Mucosa of descending colon (tissue), 3 donors: Measurements from ENCODE around the gene FOSL1. TPM values are rescaled to one million over a fixed set of nuclear protein-coding genes. Genes with fewer than 3 reads are reported as not detected.
A peak's percentile ranks its signal among the peaks of the same experiment; 100 is the strongest.

ENCODE experiments used
- ATAC-seq: fragments of 200-7000 bp; cut with Tn5 transposase; one replicate; pipeline ENCODE4 v1.9.1; 2020; ENCODE audit warnings: mild to moderate bottlenecking, moderate library complexity
- DNase-seq, 3 donors: peaks; one replicate each; pipeline ENCODE4 v3.0.0-alpha.2; 2020
- H3K36me3 ChIP-seq: fragments of 200-600 bp; one replicate; pipeline ENCODE4 v1.8.0; 2021; ENCODE audit warnings: low read depth, mild to moderate bottlenecking
- H3K4me1 ChIP-seq: fragments of 200-600 bp; one replicate; pipeline ENCODE4 v1.8.0; 2021; ENCODE audit warnings: low read depth, mild to moderate bottlenecking
- H3K4me3 ChIP-seq: fragments of 200-600 bp; one replicate; pipeline ENCODE4 v1.8.0; 2021; ENCODE audit warnings: mild to moderate bottlenecking
- H3K9me3 ChIP-seq: fragments of 200-600 bp; one replicate; pipeline ENCODE4 v1.8.0; 2021; ENCODE audit warnings: mild to moderate bottlenecking
- intact Hi-C, 2 donors: fragments of 100-400 bp; cut with DNase I in 1 of 2; cut with micrococcal nuclease in 1 of 2; formaldehyde crosslinking; loops; one replicate each; pipeline versions ENCODE4 v1.11.0 to v1.11.1; 2022; cut with DNase I, micrococcal nuclease
- long read RNA-seq, 2 donors: library from polyadenylated mRNA; unstranded; transcript quantifications; one replicate each; pipeline ENCODE4 v2.0.0, GENCODE V29; 2019 to 2021
- total RNA-seq, 3 donors: library from RNA; stranded (reverse); fragmentation: NEBNext Ultra II Directional in 2 of 3; extraction: Animal tissue kit (Norgen Biotek cat#: 25700) in 2 of 3; gene quantifications; one replicate each; pipeline versions ENCODE4 v1.2.1 to v1.2.4, GENCODE V29; 2021 to 2023
- TF ChIP-seq, protein P1 (sequence below): fragments of 200-600 bp; IDR thresholded peaks from one replicate; pipeline ENCODE4 v1.8.0; 2022; ENCODE audit warnings: antibody characterized with exemption, mild to moderate bottlenecking
- donor health status: DM: no; HTN: no; CAD: no; lungs with moderate emphysema.
- donor health status: DM: no; HTN: no; CAD: no.
- donor health status: DM: no; HTN: yes; CAD: no.

The FOSL1 gene
- total RNA-seq = 1 to 10 TPM; 1.2 to 1.6 (median 1.2) TPM
- long read RNA-seq, donor 1, partial matches to known transcripts = 0 of 2 reads
- long read RNA-seq, donor 1, other reads (novel, unspliced or antisense) = 1 of 2 reads
- long read RNA-seq, donor 2, partial matches to known transcripts = 0 of 1 reads
- long read RNA-seq, donor 2, other reads (novel, unspliced or antisense) = 1 of 1 reads

DNA sequence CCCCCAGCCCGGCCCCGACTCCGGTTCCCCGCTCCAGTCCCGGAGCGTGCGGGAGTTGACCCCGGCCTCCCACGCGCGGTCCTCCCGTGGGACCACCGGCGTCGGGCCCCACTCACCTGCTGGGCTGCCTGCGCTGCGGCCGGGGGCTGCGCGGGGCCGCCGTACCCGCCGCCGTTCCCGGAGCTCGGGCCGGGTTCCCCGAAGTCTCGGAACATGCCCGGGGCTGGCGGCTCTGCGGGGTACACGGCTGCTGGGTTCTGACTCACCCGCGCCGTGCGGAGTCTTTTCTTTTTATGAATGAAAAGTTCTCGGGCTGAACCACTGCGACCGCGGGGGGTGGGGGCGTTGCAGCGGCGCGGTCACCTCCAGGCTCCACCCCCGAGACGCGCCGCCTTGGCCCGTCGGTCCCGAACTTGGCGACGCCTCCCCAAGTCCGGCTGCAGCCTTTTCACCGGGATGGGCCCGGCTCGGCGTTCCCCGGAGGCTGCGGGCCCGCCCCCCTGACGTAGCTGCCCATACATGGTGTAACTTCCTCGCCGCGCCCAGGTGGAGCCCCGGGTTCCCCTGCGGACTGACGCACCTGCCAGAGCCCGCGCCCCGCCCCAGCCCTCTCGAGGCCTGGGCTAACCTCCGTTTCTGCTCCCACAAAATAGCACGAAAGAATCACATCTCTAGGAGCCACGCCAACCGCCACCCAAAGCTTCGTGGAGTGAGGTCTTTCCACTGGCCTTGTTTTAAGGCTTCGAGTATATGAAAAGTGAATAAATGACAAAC lies at the start of gene FOSL1:
TSS of gene FOSL1 (minus strand) at position 264 of the 774 bp plus-strand sequence. CDS start at position 215, 49 bp downstream.
- intact Hi-C loops = no loop called here
- TF ChIP-seq, protein P1, sequence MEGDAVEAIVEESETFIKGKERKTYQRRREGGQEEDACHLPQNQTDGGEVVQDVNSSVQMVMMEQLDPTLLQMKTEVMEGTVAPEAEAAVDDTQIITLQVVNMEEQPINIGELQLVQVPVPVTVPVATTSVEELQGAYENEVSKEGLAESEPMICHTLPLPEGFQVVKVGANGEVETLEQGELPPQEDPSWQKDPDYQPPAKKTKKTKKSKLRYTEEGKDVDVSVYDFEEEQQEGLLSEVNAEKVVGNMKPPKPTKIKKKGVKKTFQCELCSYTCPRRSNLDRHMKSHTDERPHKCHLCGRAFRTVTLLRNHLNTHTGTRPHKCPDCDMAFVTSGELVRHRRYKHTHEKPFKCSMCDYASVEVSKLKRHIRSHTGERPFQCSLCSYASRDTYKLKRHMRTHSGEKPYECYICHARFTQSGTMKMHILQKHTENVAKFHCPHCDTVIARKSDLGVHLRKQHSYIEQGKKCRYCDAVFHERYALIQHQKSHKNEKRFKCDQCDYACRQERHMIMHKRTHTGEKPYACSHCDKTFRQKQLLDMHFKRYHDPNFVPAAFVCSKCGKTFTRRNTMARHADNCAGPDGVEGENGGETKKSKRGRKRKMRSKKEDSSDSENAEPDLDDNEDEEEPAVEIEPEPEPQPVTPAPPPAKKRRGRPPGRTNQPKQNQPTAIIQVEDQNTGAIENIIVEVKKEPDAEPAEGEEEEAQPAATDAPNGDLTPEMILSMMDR = no peak
- no peak within 1 kb of the TSS for H3K4me3 ChIP-seq
- no peaks in the 10 kb centered on the region for H3K36me3 ChIP-seq
- no peaks in the 10 kb centered on the region for H3K9me3 ChIP-seq
- peak; percentile 96 to 97 (median 96) for DNase-seq
- peaks cover 16% of the 10 kb centered on the region for H3K4me1 ChIP-seq
- peak; percentile 96 for ATAC-seq

DNA sequence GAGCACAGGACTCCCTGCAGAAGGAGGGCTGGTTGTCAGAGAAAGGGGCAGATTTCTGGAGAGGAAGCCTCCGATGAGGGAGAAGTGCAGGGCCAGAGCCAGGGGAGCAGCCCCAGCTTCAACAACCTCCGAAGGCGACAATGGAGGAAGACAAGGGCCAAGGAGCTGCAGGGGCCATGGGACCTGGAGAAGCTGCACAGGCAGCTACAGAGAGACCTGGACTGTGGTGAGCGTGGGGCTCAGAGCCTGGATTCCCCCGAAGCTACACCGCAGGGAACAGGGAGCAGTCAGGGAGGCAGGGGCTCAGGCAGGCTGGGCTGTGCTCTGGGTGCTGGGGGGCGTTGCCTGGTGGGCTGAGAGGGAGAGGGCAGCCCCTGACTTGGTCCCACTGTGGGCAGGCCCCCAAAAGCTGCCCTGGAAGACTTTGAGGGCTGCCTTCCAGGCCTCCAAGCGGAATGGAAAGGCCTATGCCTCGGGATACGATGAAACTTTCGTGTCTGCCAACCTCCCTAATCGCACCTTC lies 47.5 kb upstream of the FOSL1 start:
- intact Hi-C loops = no loop called here

DNA sequence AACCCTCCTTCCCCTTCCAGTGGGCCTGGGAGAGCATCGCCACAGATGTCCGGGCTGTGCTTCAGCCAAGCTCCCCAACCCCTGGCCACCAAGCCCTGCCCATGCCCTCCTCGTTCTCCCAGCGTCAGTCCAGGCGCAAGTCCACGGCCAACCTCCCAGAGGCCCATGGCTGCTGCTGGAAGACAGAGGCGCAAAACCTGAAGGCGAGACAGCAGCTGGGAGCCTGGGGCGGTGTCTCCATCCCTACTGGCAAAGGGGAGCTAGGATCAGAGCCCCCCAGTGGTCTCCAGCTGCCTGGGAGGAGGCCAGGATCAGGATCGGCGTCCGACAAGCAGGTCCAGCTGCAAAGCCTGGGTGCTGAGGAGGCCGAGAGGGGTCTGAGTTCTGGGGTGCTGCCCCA lies 46.9 kb upstream of the FOSL1 start:
- Histone ChIP-seq H3K4me1 (no peaks in the 10 kb centered on the region), H3K9me3 (no peaks in the 10 kb centered on the region), H3K36me3 (no peaks in the 10 kb centered on the region), H3K4me3 (no peak overlapping the region)
- DNase-seq (no peak), ATAC-seq (no peak)
- intact Hi-C loops = no loop called here
- TF ChIP-seq, protein P1 = no peak

More for the DNA sequence above, 47.5 kb upstream of the FOSL1 start:
- TF ChIP-seq, protein P1 = no peak
- no peak overlapping the region for H3K4me3 ChIP-seq
- DNase-seq = no peak
- no peaks in the 10 kb centered on the region for H3K36me3 ChIP-seq
- H3K9me3 ChIP-seq = no peaks in the 10 kb centered on the region
- H3K4me1 ChIP-seq = no peaks in the 10 kb centered on the region
- no peak for ATAC-seq

DNA sequence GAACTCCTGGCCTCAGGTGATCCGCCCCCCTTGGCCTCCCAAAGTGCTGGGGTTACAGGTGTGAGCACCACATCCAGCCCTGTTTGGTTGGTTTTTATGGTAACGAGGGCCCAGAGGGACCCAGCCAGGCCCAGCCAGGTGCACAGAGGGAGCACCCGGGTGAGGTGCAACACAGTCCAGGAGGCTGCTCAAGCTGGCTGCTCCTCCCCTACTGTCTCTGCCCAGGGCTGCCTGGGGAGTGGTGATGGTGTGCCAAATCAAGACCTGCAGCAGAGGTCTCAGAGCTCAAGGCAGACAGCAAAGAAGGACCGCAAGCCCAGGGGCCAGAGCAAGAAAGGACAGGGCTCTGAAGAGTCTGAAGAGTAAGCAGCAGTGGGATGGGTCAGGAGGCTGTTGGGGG lies 46.5 kb upstream of the FOSL1 start:
- Histone ChIP-seq H3K9me3 (no peaks in the 10 kb centered on the region), H3K36me3 (no peaks in the 10 kb centered on the region), H3K4me3 (no peak overlapping the region), H3K4me1 (no peaks in the 10 kb centered on the region)
- TF ChIP-seq, protein P1 = no peak
- intact Hi-C loops = no loop called here
- DNase-seq = no peak
- ATAC-seq = no peak

DNA sequence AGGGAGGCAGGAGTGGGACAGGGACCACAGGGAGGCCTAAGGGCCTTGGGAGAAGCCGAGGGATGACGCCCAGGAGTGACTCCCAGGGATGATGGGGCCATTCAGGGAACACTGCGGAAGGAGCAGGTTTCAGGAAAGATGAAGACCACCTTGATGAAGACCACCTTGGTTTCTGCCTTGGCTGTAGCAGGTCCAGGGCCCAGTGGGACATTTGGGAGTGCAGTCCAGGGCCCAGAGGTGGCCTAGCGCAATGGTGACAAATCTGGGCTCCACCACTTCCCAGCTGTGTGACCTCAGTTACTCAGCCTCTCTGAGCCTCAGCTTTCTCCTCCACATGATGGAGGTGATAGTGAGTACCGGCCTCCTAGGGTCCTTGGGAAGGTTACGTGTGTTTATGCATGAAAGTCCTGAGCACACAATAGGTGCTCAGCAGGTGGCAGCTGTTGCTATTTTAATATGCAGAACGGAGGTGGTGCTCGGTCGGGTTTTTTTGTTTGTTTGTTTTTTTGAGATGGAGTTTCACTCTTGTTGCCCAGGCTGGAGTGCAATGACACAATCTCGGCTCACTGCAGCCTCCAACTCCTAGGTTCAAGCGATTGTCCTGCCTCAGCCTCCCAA lies 45.9 kb upstream of the FOSL1 start:
- no peaks in the 10 kb centered on the region for H3K4me1 ChIP-seq
- DNase-seq (no peak), ATAC-seq (no peak)
- no peaks in the 10 kb centered on the region for H3K9me3 ChIP-seq
- intact Hi-C loops = no loop called here
- no peaks in the 10 kb centered on the region for H3K36me3 ChIP-seq
- TF ChIP-seq, protein P1 = no peak
- no peak overlapping the region for H3K4me3 ChIP-seq
